Measurements from ENCODE around the gene MBD5. TPM values are rescaled to one million over a fixed set of nuclear protein-coding genes. Genes with fewer than 3 reads are reported as not detected.

The MBD5 gene
- polyA plus RNA-seq, 1 of the 3 experiments (the other 2 are of a cell fraction): 7.4 TPM

DNA sequence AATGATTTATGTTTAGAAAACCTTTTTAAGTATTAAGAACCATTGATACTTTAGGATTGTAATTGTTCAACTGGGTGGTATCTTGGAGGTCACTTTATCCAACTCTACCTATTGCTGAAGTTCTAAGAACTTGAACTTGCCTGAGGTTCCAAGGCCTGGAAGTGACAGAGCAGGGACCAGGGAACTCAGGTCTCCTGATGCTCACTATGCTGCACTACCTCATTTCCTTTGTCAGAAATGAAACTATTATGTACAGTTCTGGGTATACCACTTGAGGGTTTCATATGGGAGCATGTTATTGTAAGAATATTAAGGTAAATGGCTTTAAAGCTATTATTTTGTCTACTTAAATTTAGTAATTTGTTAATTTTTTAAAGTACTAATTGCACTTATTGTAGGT is 3.0 kb downstream of the MBD5 start (continued):
- TF ChIP-seq, protein P1, sequence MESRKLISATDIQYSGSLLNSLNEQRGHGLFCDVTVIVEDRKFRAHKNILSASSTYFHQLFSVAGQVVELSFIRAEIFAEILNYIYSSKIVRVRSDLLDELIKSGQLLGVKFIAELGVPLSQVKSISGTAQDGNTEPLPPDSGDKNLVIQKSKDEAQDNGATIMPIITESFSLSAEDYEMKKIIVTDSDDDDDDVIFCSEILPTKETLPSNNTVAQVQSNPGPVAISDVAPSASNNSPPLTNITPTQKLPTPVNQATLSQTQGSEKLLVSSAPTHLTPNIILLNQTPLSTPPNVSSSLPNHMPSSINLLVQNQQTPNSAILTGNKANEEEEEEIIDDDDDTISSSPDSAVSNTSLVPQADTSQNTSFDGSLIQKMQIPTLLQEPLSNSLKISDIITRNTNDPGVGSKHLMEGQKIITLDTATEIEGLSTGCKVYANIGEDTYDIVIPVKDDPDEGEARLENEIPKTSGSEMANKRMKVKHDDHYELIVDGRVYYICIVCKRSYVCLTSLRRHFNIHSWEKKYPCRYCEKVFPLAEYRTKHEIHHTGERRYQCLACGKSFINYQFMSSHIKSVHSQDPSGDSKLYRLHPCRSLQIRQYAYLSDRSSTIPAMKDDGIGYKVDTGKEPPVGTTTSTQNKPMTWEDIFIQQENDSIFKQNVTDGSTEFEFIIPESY (IDR thresholded peaks at IDR 0.05; ENCODE audit: borderline replicate concordance, low read depth): no peak
- TF ChIP-seq FOSL2 (IDR thresholded peaks at IDR 0.05; ENCODE audit: borderline replicate concordance, low read depth) (no peak), FOXM1 (IDR thresholded peaks at IDR 0.05; ENCODE audit: low read depth) (no peak), SIN3A (IDR thresholded peaks at IDR 0.05; ENCODE audit: borderline replicate concordance, low read depth, low read length) (no peak), JUND (IDR thresholded peaks at IDR 0.05) (no peak)
- TF ChIP-seq, protein P2, sequence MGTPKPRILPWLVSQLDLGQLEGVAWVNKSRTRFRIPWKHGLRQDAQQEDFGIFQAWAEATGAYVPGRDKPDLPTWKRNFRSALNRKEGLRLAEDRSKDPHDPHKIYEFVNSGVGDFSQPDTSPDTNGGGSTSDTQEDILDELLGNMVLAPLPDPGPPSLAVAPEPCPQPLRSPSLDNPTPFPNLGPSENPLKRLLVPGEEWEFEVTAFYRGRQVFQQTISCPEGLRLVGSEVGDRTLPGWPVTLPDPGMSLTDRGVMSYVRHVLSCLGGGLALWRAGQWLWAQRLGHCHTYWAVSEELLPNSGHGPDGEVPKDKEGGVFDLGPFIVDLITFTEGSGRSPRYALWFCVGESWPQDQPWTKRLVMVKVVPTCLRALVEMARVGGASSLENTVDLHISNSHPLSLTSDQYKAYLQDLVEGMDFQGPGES (IDR thresholded peaks at IDR 0.05; ENCODE audit: low read depth, low read length): no peak

DNA sequence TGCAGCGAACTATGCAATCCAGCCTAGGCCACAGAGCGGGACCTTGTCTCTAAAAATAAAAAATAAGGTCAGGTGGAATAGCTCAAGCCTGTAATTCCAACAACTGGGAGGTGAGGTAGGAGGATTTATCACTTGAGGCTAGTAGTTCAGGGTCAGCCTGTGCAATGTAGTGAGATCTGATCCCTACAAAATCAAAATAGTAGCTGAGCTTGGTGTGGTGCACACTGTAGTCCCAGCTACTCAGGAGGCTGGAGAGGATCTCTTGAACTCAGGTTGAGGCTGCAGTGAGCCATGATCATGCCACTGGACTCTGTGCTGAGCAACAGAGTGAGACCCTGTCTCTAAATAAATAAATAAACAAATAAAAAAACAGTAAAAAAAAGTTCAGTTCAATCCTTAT is 5.7 kb downstream of the MBD5 start:
- H3K36me3 ChIP-seq (replicated peaks in 1 of 2; ENCODE audit: control insufficient read depth in 1 of 2, insufficient read depth in 2 of 2, low read length in 1 of 2): peaks cover 0 to 4% of the 10 kb centered on the region in 2 experiments
- H4K20me1 ChIP-seq (ENCODE audit: insufficient read depth): no peaks in the 10 kb centered on the region; the same call in 1 of the 2 replicates
- H3K9ac ChIP-seq: no peak overlapping the region
- H3K4me3 ChIP-seq (ENCODE audit: low read depth in 2 of 2, low read length in 1 of 2): no peak overlapping the region
- H3K27me3 ChIP-seq (ENCODE audit: insufficient read depth): no peaks in the 10 kb centered on the region
- ChIA-PET CTCF (no interaction called here), POLR2A (no interaction called here)
- 87% methylated on average over 2 of the region's 2 CpGs for WGBS (ENCODE audit: low lambda C conversion rate)
- no peaks in the 10 kb centered on the region for H3K9me2 ChIP-seq
- no peak overlapping the region for H2AFZ ChIP-seq (ENCODE audit: low read depth)
- no peak overlapping the region for H3K4me2 ChIP-seq
- no peak for TF ChIP-seq TEAD4 (IDR thresholded peaks at IDR 0.05; ENCODE audit: borderline replicate concordance, insufficient read depth)
- no peak for TF ChIP-seq YY1 (IDR thresholded peaks at IDR 0.05; ENCODE audit: low read depth)
- no peak for TF ChIP-seq FOXJ3 (CRISPR knock-in tag; IDR thresholded peaks at IDR 0.05)
- TF ChIP-seq, protein P2 (IDR thresholded peaks at IDR 0.05; ENCODE audit: low read depth, low read length): no peak
- TF ChIP-seq TAF1 (IDR thresholded peaks at IDR 0.05; ENCODE audit: borderline replicate concordance, low read depth, low read length): no peak
- TF ChIP-seq, protein P3, sequence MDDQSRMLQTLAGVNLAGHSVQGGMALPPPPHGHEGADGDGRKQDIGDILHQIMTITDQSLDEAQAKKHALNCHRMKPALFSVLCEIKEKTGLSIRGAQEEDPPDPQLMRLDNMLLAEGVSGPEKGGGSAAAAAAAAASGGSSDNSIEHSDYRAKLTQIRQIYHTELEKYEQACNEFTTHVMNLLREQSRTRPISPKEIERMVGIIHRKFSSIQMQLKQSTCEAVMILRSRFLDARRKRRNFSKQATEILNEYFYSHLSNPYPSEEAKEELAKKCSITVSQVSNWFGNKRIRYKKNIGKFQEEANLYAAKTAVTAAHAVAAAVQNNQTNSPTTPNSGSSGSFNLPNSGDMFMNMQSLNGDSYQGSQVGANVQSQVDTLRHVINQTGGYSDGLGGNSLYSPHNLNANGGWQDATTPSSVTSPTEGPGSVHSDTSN (IDR thresholded peaks at IDR 0.05): no peak
- TF ChIP-seq CHD2 (IDR thresholded peaks at IDR 0.05; ENCODE audit: low read length, partially characterized antibody): no peak
- TF ChIP-seq SIN3A (IDR thresholded peaks at IDR 0.05; ENCODE audit: borderline replicate concordance, low read depth, low read length): no peak
- no peak for TF ChIP-seq NFIC (IDR thresholded peaks at IDR 0.05; ENCODE audit: borderline replicate concordance)
- no peaks in the 10 kb centered on the region for H3K9me3 ChIP-seq
- H3K4me1 ChIP-seq (ENCODE audit: control insufficient read depth in 1 of 2, insufficient read depth in 2 of 2, low read depth in 1 of 2, low read length in 1 of 2): peaks cover 0 to 12% of the 10 kb centered on the region in 2 experiments; a peak in 3 of 4 replicates
- H3K79me2 ChIP-seq (ENCODE audit: insufficient read depth): peaks cover 84% of the 10 kb centered on the region
- H3F3A ChIP-seq (replicated peaks; ENCODE audit: insufficient read depth): peaks cover 3% of the 10 kb centered on the region
- no peak overlapping the region for H3K27ac ChIP-seq (ENCODE audit: low read depth in 2 of 2, low read length in 1 of 2)
- DNase-seq: no peak

Measured in SK-N-SH (cell line).